Right lung (tissue), 5 donors: ENCODE data around the gene QRFP. TPM values are rescaled to one million over a fixed set of nuclear protein-coding genes. Genes with fewer than 3 reads are reported as not detected.

Experiments
- DNase-seq, 2 donors: peaks; one replicate each; pipeline ENCODE4 v3.0.0-alpha.2; 2013
- polyA plus RNA-seq, 5 donors: library from polyadenylated mRNA; unstranded; fragments of 120-200 nt; gene quantifications; one replicate each; pipeline versions ENCODE4 v1.2.1 to v1.2.3, GENCODE V29; 2013; ENCODE audit warnings: inconsistent platforms in 1 of 5, low replicate concordance in 1 of 5; ENCODE audit not compliant: insufficient read length in 5 of 5, insufficient read depth in 1 of 5

The QRFP gene
- polyA plus RNA-seq, 5 donors: 0.25 to 0.46 (median 0.37) TPM

DNA sequence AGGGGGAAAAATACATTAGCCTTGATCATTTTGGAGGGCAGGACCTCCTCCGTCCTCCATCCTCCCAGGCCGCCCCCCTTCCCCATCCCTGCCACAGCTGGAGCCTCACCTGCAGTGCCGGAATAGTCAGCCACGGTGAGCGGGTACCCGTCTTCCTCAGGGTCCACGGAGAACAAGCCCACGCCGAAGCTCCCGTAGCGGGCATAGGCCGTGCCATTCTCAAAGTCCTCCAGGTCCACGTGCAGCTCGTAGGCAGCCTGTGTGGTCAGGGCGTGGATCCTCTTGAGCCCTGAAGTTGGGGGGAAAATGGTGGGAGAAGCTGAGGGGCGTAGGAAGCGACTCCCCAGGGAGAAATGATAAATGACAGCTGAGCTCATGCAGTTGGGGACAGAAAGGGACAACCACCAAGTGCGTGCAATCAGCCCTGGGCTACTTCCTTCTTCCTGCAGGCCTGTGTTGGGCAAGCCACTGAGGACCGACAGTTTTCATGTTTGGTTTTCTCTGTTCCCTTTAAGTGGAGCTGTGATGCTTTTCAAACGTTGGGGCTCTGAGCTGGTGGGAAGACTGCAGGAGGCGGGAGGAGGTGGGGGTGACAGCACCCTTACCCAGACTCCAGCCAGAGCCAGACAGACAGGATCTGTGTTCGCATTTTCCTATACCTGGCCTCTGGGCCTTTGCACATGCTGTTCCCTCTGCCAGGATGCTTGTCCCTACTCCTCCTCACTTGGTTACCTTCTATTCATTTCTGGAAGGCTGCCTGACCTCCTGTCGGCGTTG lies 8.7 kb upstream of the QRFP start:
- no peak for DNase-seq

DNA sequence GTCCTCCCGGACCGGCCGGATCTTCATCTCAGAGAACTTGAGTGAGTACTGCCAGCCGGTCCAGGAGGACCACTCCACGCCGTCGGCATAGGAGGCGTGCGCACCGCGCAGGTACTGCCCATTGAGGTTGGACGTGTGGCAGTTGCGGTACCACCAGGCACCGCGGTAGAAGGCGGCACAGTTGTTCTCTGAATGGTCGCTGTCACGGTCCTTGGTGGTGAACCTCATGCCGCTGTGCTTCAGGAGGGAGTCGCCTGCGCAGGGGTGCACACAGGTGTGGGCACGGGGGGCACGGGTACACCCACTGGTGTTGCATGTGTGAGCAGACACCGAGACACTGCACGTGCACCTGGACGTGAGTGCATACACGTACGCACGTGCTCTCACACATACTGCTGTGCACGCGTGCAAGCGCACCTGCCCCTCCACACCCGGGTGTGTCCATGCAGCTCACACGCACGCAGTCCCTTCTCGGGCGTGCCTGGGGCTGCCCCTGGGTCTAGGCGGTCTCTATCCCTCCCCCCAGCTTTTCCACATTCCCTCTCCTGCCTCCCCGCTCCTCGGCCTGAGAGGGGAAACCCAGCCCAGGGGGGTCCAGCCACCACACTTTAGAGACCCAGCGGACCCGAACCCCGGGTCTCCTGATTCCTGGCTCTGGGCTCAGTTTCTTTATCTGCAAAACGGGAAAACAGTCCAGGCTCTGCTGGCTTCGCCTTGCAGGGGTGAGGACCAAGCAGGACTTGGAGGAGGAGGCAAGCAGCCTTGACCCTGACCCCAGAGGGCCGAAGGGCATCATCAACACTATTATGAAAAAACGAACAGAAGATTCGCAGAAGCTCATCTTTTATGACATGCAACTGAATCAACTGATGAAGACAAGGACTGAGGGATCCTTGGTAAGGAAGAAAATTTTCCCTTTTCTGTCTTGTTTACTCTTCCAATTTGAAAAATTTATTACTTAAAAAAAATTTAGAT lies 7.7 kb upstream of the QRFP start:
- no peak for DNase-seq

- no peak for DNase-seq
Observed at GRCh38 chr9:130903194-130904069, 6.8 kb upstream of the QRFP start.

GRCh38 chr9:130902204-130903185 lies 5.9 kb upstream of the QRFP start:
- DNase-seq: no peak

- no peak for DNase-seq
Observed at GRCh38 chr9:130901498-130902203, 5.0 kb upstream of the QRFP start.

GRCh38 chr9:130900701-130901497 lies 4.3 kb upstream of the QRFP start:
- DNase-seq: no peak

GRCh38 chr9:130899051-130899748 lies 2.6 kb upstream of the QRFP start:
- no peak for DNase-seq

- DNase-seq: no peak
Observed at GRCh38 chr9:130898552-130898852, 1.9 kb upstream of the QRFP start.

- DNase-seq: no peak
Observed at GRCh38 chr9:130897848-130898551, 1.4 kb upstream of the QRFP start.

DNA sequence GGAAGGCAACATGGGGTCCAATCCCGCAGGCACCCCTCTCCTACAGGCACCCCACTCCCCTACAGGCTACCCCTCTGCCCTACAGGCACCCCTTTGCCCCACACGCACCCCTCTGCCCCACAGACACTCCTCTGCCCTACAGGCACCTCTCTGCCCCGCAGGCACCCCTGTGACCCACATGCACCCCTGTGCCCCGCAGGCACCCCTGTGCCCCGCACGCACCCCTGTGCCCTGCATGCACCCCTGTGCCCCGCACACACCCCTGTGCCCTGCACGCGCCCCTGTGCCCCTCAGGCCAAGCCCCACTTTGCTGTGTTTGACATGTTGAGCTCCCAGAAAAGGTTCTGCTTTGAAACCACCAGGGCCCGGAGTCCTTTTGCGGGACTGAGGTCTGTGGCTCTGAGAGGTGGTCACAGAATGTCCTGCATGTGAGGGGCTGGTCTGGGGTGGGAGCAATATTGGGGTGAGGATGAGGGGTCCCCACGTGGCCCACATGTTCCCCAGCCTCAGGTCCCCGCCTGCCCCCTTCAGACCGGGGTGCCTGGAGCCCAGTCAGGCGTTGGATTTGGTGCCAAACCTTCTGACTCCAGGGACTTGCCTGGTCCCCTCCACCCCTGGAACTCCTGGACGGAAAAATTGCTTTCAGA lies 616 bp upstream of the QRFP start:
- no peak for DNase-seq

DNA sequence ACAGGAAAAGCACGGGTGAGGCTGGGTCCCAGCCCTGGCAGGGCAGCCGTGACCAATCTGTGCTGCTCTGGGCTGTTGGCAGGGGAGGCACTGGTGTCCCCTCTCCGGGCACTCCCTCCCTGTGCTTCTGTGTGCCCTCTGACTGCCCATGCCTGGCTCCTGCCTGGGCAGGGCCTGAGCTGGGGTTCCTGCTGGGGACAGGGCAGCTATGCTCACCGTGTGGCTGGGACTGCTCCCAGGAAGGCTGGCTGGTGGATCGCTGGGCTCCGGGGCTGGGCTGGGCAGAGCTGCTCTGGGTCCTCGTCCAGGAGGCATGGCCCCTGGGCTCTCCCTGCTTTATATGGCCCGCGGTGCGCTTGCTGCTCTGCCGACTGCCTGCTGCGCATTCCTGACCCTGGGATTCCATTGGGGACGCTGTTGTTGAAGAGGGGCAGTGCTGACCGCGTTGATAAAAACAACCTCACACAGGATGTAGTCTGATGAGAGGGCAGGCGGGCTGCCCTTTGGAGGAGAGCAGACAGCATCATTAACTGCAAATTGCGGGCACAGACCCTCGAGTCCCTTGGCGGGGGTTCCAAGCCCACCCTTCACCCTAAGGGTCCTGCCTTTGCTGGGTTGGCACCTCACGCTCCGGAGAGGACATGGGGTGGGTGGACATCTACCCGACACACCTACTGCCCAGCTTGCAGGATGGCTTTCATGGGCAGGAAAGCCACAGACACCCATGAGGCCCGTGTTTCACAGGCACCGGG lies 955 bp downstream of the QRFP start:
- no peak for DNase-seq

DNA sequence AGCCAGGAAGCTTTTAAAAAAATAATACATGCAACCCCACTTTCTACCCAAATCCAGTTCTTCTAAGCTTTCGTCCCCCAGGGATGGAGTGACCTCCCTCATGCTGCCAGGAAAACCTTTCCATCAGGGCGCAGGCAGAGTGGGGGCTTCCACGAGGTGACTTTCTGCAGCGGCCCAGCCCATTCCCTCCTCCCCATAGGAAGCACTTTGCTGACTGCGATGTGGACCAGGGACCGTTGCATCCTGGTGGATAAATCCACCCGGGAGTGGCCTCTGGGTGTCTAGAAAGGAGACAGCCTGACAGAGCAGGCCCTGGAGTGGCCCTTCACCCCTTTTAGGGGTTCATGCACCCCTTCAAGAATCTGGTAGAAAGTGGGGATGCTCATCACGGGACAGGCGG lies 1.6 kb downstream of the QRFP start:
- no peak for DNase-seq

- DNase-seq: no peak
Observed at GRCh38 chr9:130894546-130894945, 2.1 kb downstream of the QRFP start.

- peak; percentile 20 to 50 for DNase-seq
Observed at GRCh38 chr9:130893341-130894101, 3.1 kb downstream of the QRFP start.

- DNase-seq: no peak
Observed at GRCh38 chr9:130892477-130893304, 3.9 kb downstream of the QRFP start.
